Measurements from ENCODE around the gene PPAN. TPM values are rescaled to one million over a fixed set of nuclear protein-coding genes. Genes with fewer than 3 reads are reported as not detected.

PPAN gene
- total and polyA plus RNA-seq, 2 experiments from 2014 or later: 42.9 to 67.3 TPM

DNA sequence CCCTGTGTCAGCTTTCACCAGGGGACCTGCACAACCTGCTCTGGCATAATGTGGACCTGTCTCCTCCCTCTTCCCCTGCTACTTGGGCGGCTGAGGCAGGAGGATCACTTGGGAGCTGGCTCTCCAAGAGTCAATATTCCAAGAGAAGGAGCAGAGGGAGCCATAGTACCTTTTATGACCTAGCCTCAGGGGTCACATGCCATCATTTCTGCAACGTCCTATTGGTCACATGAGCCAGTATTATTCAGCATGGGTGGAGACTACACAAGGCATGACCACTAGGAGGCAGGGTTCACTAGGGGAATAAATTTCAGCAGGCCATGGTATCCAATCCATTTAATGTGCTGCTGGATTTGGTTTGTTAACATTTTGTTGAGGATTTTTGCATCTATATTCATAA lies 32.0 kb upstream of the PPAN start:
- TF ChIP-seq, protein P1, sequence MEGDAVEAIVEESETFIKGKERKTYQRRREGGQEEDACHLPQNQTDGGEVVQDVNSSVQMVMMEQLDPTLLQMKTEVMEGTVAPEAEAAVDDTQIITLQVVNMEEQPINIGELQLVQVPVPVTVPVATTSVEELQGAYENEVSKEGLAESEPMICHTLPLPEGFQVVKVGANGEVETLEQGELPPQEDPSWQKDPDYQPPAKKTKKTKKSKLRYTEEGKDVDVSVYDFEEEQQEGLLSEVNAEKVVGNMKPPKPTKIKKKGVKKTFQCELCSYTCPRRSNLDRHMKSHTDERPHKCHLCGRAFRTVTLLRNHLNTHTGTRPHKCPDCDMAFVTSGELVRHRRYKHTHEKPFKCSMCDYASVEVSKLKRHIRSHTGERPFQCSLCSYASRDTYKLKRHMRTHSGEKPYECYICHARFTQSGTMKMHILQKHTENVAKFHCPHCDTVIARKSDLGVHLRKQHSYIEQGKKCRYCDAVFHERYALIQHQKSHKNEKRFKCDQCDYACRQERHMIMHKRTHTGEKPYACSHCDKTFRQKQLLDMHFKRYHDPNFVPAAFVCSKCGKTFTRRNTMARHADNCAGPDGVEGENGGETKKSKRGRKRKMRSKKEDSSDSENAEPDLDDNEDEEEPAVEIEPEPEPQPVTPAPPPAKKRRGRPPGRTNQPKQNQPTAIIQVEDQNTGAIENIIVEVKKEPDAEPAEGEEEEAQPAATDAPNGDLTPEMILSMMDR (IDR thresholded peaks at IDR 0.05; ENCODE audit: low read depth, low read length): peak; percentile 28
- no peak overlapping the region for H3K27ac ChIP-seq
- H3K4me3 ChIP-seq: no peak overlapping the region
- peaks cover 3% of the 10 kb centered on the region for H3K27me3 ChIP-seq
- peak in 1 of 2 donors; percentile 36 for DNase-seq (ENCODE audit: low read depth in 1 of 2, low spot score in 1 of 2)
- no peaks in the 10 kb centered on the region for H3K9me3 ChIP-seq (ENCODE audit: low read depth)
- no peaks in the 10 kb centered on the region for H3K36me3 ChIP-seq
- no peaks in the 10 kb centered on the region for H3K4me1 ChIP-seq (ENCODE audit: low read depth)

DNA sequence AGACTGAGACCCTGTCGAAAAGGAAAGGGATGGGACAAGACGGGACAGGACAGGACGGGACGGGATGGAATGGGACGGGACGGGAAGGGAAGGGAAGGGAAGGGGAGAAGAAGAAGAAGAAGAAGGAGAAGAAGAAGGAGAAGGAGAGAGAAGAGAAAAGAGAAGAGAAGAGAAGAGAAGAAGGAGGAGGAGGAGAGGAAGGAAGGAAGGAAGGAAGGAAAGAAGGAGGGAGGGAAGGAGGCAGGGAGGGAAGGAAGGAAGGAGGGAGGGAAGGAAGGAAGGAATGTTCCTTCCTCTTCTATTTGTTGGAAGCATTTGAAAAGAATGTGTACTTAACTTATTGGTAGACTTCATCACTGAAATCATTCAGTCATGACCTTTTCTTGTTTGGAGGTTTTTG lies 29.6 kb upstream of the PPAN start:
- no peak overlapping the region for H3K4me3 ChIP-seq
- peaks cover 7% of the 10 kb centered on the region for H3K27me3 ChIP-seq
- H3K9me3 ChIP-seq (ENCODE audit: low read depth): no peaks in the 10 kb centered on the region
- no peaks in the 10 kb centered on the region for H3K4me1 ChIP-seq (ENCODE audit: low read depth)
- TF ChIP-seq, protein P1 (IDR thresholded peaks at IDR 0.05; ENCODE audit: low read depth, low read length): no peak
- H3K36me3 ChIP-seq: no peaks in the 10 kb centered on the region
- DNase-seq (ENCODE audit: low read depth in 1 of 2, low spot score in 1 of 2): no peak
- no peak overlapping the region for H3K27ac ChIP-seq

DNA sequence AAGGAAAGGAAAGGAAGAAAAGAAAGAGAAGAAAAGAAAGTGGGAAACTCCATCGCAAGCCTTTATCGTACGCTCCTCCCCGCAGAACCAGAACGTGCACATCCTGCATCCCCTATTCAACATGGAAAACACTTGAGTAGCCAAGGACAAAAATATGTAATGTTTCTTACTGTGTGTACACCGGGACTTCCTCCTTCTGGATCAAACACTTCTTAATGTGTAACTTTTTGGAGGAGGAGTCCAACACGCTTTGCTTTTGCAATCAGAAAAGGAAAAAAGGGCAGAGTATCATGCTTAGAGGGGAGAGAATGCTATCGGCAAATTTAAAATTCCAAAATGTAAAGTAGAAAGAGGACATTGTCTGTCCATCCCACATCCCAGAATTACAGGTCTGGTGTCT lies 27.8 kb upstream of the PPAN start:
- TF ChIP-seq, protein P1 (IDR thresholded peaks at IDR 0.05; ENCODE audit: low read depth, low read length): no peak
- no peaks in the 10 kb centered on the region for H3K36me3 ChIP-seq
- H3K9me3 ChIP-seq (ENCODE audit: low read depth): no peaks in the 10 kb centered on the region
- H3K27me3 ChIP-seq: peaks cover 8% of the 10 kb centered on the region
- H3K4me1 ChIP-seq (ENCODE audit: low read depth): no peaks in the 10 kb centered on the region
- H3K27ac ChIP-seq: no peak overlapping the region
- no peak overlapping the region for H3K4me3 ChIP-seq
- no peak for DNase-seq (ENCODE audit: low read depth in 1 of 2, low spot score in 1 of 2)

DNA sequence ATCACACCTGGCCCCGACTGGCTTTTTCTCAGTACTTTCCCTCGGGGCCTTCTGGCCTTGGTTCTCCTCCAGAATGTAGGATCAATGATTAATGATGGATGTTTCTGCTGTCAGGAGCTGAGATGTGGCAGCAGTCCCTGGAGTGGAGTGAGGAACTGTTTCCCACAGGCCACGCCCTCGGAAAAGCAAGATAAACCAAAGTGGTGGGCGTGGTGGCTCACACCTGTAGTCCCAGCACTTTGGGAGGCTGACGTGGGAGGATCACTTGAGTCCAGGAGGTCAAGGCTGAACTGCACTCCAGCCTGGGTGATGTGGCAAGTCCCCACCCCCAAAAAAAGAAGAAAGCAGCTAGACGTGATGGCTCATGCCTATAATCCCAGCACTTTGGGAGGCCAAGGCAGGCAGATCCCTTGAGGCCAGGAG lies 27.1 kb upstream of the PPAN start:
- H3K27me3 ChIP-seq: peaks cover 14% of the 10 kb centered on the region
- no peaks in the 10 kb centered on the region for H3K4me1 ChIP-seq (ENCODE audit: low read depth)
- H3K27ac ChIP-seq: no peak overlapping the region
- H3K9me3 ChIP-seq (ENCODE audit: low read depth): no peaks in the 10 kb centered on the region
- no peaks in the 10 kb centered on the region for H3K36me3 ChIP-seq
- DNase-seq (ENCODE audit: low read depth in 1 of 2, low spot score in 1 of 2): no peak
- H3K4me3 ChIP-seq: no peak overlapping the region
- TF ChIP-seq, protein P1 (IDR thresholded peaks at IDR 0.05; ENCODE audit: low read depth, low read length): no peak

DNA sequence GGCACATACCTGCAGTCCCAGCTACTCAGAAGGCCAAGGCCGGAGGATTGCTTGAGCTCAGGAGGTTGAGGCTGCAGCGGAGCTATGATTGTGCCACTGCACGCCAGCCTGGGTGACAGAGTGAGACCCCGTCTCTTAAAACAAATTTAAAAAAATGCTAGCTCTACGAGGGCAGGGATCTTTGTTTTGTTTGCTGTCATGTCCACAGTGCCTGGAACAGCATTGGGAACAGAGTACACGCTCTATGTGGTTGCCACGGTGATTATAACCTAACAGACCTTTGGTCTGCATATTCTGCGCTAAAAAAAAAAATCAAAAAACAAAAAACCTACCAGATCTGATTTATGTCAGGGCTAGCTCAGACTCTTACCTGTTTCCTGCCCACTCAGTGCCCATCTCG lies 22.3 kb upstream of the PPAN start:
- Histone ChIP-seq H3K27me3 (peaks cover 36% of the 10 kb centered on the region), H3K4me3 (no peak overlapping the region), H3K9me3 (ENCODE audit: low read depth) (no peaks in the 10 kb centered on the region), H3K4me1 (ENCODE audit: low read depth) (no peaks in the 10 kb centered on the region), H3K27ac (no peak overlapping the region), H3K36me3 (no peaks in the 10 kb centered on the region)
- DNase-seq (ENCODE audit: low read depth in 1 of 2, low spot score in 1 of 2): no peak
- TF ChIP-seq, protein P1 (IDR thresholded peaks at IDR 0.05; ENCODE audit: low read depth, low read length): no peak

DNA sequence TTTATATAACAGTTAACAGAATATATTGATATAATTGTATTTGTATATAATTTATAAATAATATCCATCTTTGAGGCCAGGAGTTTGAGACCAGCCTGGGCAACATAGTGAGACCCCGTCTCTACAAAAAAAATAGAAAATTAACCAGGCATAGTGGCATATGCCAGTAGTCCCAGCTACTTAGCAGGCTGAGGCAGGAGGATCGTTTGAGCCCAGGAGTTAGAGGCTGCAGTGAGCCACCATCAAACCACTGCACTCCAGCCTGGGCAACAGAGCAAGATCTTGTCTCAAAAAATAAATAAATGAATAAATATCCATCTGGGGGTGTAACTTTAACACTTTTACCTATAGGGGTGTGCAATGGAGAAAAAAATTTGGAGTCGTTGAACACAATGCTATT lies 21.4 kb upstream of the PPAN start:
- Histone ChIP-seq H3K4me3 (no peak overlapping the region), H3K27me3 (peaks cover 36% of the 10 kb centered on the region), H3K27ac (no peak overlapping the region), H3K4me1 (ENCODE audit: low read depth) (no peaks in the 10 kb centered on the region), H3K36me3 (no peaks in the 10 kb centered on the region), H3K9me3 (ENCODE audit: low read depth) (no peaks in the 10 kb centered on the region)
- TF ChIP-seq, protein P1 (IDR thresholded peaks at IDR 0.05; ENCODE audit: low read depth, low read length): no peak
- DNase-seq (ENCODE audit: low read depth in 1 of 2, low spot score in 1 of 2): no peak
